Stromal cell of bone marrow (primary cell): ENCODE measurements around the gene AREL1.

Experiments
- DNase-seq: peaks from one replicate; pipeline ENCODE4 v3.0.0-alpha.2; 2012; ENCODE audit warnings: low read depth

The AREL1 gene

GRCh38 chr14:74658535-74659131, 54.2 kb downstream of the AREL1 start:
- DNase-seq = no peak

- DNase-seq = no peak
Measured at GRCh38 chr14:74656964-74657363, 55.9 kb downstream of the AREL1 start.

- DNase-seq = no peak
Measured at GRCh38 chr14:74655599-74656395, 57.1 kb downstream of the AREL1 start.

GRCh38 chr14:74654931-74655330, 57.9 kb downstream of the AREL1 start:
- no peak for DNase-seq

GRCh38 chr14:74653386-74654138, 59.3 kb downstream of the AREL1 start:
- DNase-seq = no peak

- DNase-seq = no peak
Measured at GRCh38 chr14:74652541-74652940, 60.3 kb downstream of the AREL1 start.

- no peak for DNase-seq
Measured at GRCh38 chr14:74650927-74651686, 61.8 kb downstream of the AREL1 start.

GRCh38 chr14:74649673-74650072, 63.2 kb downstream of the AREL1 start:
- no peak for DNase-seq

GRCh38 chr14:74649167-74649566, 63.7 kb downstream of the AREL1 start:
- no peak for DNase-seq

GRCh38 chr14:74648601-74649000, 64.3 kb downstream of the AREL1 start:
- no peak for DNase-seq

GRCh38 chr14:74647678-74648461, 65.0 kb downstream of the AREL1 start:
- DNase-seq = no peak

- DNase-seq = no peak
Measured at GRCh38 chr14:74647061-74647677, 65.7 kb downstream of the AREL1 start.

GRCh38 chr14:74645756-74646470, 67.0 kb downstream of the AREL1 start:
- DNase-seq = no peak

- DNase-seq = no peak
Measured at GRCh38 chr14:74645244-74645643, 67.6 kb downstream of the AREL1 start.

- no peak for DNase-seq
Measured at GRCh38 chr14:74641601-74642391, 71.1 kb downstream of the AREL1 start.

GRCh38 chr14:74638966-74639365, 73.9 kb downstream of the AREL1 start:
- DNase-seq = no peak

GRCh38 chr14:74638066-74638465, 74.8 kb downstream of the AREL1 start:
- no peak for DNase-seq

GRCh38 chr14:74637178-74637550, 75.7 kb downstream of the AREL1 start:
- no peak for DNase-seq

- no peak for DNase-seq
Measured at GRCh38 chr14:74636424-74637177, 76.3 kb downstream of the AREL1 start.
